ENCODE results near the gene ANXA9. TPM values are rescaled to one million over a fixed set of nuclear protein-coding genes. Genes with fewer than 3 reads are reported as not detected.
A peak's percentile ranks its signal among the peaks of the same experiment; 100 is the strongest.

The ANXA9 gene
- total RNA-seq, 1 experiment from 2014 or later: 2.7 TPM

DNA sequence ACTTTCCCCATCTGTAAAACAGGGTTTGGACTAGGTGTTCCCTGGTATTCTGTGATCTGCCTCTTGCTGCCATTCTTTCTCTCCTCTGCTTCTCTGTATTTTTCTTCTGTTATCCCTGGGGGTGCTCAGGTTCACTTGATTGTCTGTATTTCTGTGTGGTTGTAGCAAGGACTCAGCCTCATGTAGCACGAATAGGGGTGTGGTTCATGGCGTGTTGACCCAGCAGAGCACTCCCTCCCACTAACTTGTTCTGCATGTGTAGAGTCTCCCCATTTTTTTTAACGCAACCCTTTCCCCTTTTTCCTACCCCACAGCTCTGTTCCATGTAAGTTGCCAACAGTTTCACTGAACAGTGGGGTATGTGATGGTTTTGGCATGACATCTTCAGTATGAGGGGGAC, 53.1 kb downstream of the ANXA9 start:
- BruUV-seq (replicated peaks): TSS peak; percentile 41
- Histone ChIP-seq H3K9me2 (ENCODE audit: insufficient read depth) (no peaks in the 10 kb centered on the region), H3K27me3 (ENCODE audit: insufficient read depth, low read length) (no peaks in the 10 kb centered on the region), H4K20me1 (ENCODE audit: insufficient read depth) (no peaks in the 10 kb centered on the region), H3K36me3 (ENCODE audit: control insufficient read depth in 1 of 2, insufficient read depth in 2 of 2, low read length in 2 of 2) (peaks cover 5 to 15% of the 10 kb centered on the region in 2 experiments; a peak in 3 of 4 replicates), H2AFZ (ENCODE audit: low read depth, low read length, poor library complexity, severe bottlenecking) (no peak overlapping the region), H3K27ac (ENCODE audit: low read depth, low read length) (no peak overlapping the region), H3K9ac (ENCODE audit: low read length) (no peak overlapping the region), H3K4me3 (replicated peaks in 1 of 2; ENCODE audit: low read depth in 1 of 2, low read length in 2 of 2) (no peak overlapping the region), H3K4me2 (ENCODE audit: low read length) (no peak overlapping the region), H3K9me3 (ENCODE audit: control insufficient read depth in 1 of 2, insufficient read depth in 1 of 2, low read depth in 1 of 2, low read length in 2 of 2) (no peaks in the 10 kb centered on the region), H3K79me2 (ENCODE audit: insufficient read depth, low read length) (no peaks in the 10 kb centered on the region), H3K4me1 (ENCODE audit: control insufficient read depth in 1 of 2, insufficient read depth in 2 of 2, low read length in 2 of 2) (peaks cover 5% of the 10 kb centered on the region in 2 experiments; a peak in 3 of 4 replicates)
- no peak for TF ChIP-seq CBX3 (IDR thresholded peaks at IDR 0.05; ENCODE audit: low read depth)
- TF ChIP-seq CEBPB (IDR thresholded peaks at IDR 0.05; ENCODE audit: low read depth): no peak
- no peak for TF ChIP-seq SP1 (IDR thresholded peaks at IDR 0.05; ENCODE audit: low read depth)
- no peak for TF ChIP-seq SIN3A (IDR thresholded peaks at IDR 0.05; ENCODE audit: low read depth)
- TF ChIP-seq, protein P1, sequence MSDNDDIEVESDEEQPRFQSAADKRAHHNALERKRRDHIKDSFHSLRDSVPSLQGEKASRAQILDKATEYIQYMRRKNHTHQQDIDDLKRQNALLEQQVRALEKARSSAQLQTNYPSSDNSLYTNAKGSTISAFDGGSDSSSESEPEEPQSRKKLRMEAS (IDR thresholded peaks at IDR 0.05): no peak
- no peak for TF ChIP-seq RAD21 (IDR thresholded peaks at IDR 0.05; ENCODE audit: low read depth)
- TF ChIP-seq TCF7L2 (IDR thresholded peaks at IDR 0.05; ENCODE audit: borderline replicate concordance, extremely low read depth, insufficient read depth, insufficient read length): no peak
- TF ChIP-seq SRF (IDR thresholded peaks at IDR 0.05; ENCODE audit: low read depth): no peak
- TF ChIP-seq EGR1 (IDR thresholded peaks at IDR 0.05; ENCODE audit: low read depth): no peak
- TF ChIP-seq EZH2phosphoT487 (IDR thresholded peaks at IDR 0.05; ENCODE audit: borderline replicate concordance): no peak
- TF ChIP-seq YY1 (IDR thresholded peaks at IDR 0.05; ENCODE audit: extremely low read depth, insufficient replicate concordance, low read depth, low read length): no peak
- no peak for TF ChIP-seq ZNF274 (IDR thresholded peaks at IDR 0.05; ENCODE audit: low read depth, low read length)
- DNase-seq (ENCODE audit: low read depth, low spot score): no peak
- RAD21 ChIA-PET (ENCODE audit: low non-redundant PET in 1 of 2, low total read pairs in 2 of 2, uncharacterized antibody in 2 of 2, unreplicated experiment in 2 of 2): no interaction called here
- no peak for ATAC-seq
- CTCF ChIA-PET: no interaction called here
- intact Hi-C loops (cut with micrococcal nuclease): no loop called here
- POLR2A ChIA-PET: no interaction called here

GRCh38 chr1:151036356-151036755, 54.3 kb downstream of the ANXA9 start, which contains the start of gene BNIPL:
Gene BNIPL, plus strand, starts transcription at chr1:151036586. Its CDS starts 140 bp downstream, at chr1:151036726.
- Histone ChIP-seq H3K9me3 (ENCODE audit: control insufficient read depth in 1 of 2, insufficient read depth in 1 of 2, low read depth in 1 of 2, low read length in 2 of 2) (no peaks in the 10 kb centered on the region), H3K27ac (ENCODE audit: low read depth, low read length) (no peak within 1 kb of the TSS), H3K27me3 (ENCODE audit: insufficient read depth, low read length) (no peaks in the 10 kb centered on the region), H3K79me2 (ENCODE audit: insufficient read depth, low read length) (no peaks in the 10 kb centered on the region), H3K4me3 (replicated peaks in 1 of 2; ENCODE audit: low read depth in 1 of 2, low read length in 2 of 2) (no peak within 1 kb of the TSS), H4K20me1 (ENCODE audit: insufficient read depth) (no peaks in the 10 kb centered on the region), H3K9me2 (ENCODE audit: insufficient read depth) (no peaks in the 10 kb centered on the region), H3K9ac (ENCODE audit: low read length) (no peak within 1 kb of the TSS), H3K4me1 (ENCODE audit: control insufficient read depth in 1 of 2, insufficient read depth in 2 of 2, low read length in 2 of 2) (peaks cover 5% of the 10 kb centered on the region in 2 experiments; a peak in 3 of 4 replicates), H3K4me2 (ENCODE audit: low read length) (peak within 1 kb of the TSS; percentile 25; the same call in 1 of the 2 replicates), H3K36me3 (ENCODE audit: control insufficient read depth in 1 of 2, insufficient read depth in 2 of 2, low read length in 2 of 2) (peaks cover 5 to 11% of the 10 kb centered on the region in 2 experiments; a peak in 3 of 4 replicates), H2AFZ (ENCODE audit: low read depth, low read length, poor library complexity, severe bottlenecking) (no peak within 1 kb of the TSS)
- TF ChIP-seq JUND (IDR thresholded peaks at IDR 0.05) (no peak), ZFX (IDR thresholded peaks at IDR 0.05) (no peak), ELF1 (IDR thresholded peaks at IDR 0.05; ENCODE audit: borderline replicate concordance, low read depth) (no peak), FOSL1 (IDR thresholded peaks at IDR 0.05; ENCODE audit: low read depth) (no peak), EGR1 (IDR thresholded peaks at IDR 0.05; ENCODE audit: low read depth) (peak; percentile 34; the same call in 1 of the 2 replicates), CEBPB (IDR thresholded peaks at IDR 0.05; ENCODE audit: low read depth) (no peak)
- ChIA-PET POLR2A (no interaction called here), RAD21 (ENCODE audit: low non-redundant PET in 1 of 2, low total read pairs in 2 of 2, uncharacterized antibody in 2 of 2, unreplicated experiment in 2 of 2) (no interaction called here), CTCF (no interaction called here)
- no TSS peak for BruUV-seq (replicated peaks)
- DNase-seq (ENCODE audit: low read depth, low spot score) (no peak), ATAC-seq (peak; percentile 57; the same call in 1 of the 2 replicates)
- intact Hi-C loops (cut with micrococcal nuclease): no loop called here
